Astrocyte (in vitro differentiated cells and primary cell): Measurements from ENCODE around the gene COQ10B. TPM values are rescaled to one million over a fixed set of nuclear protein-coding genes. Genes with fewer than 3 reads are reported as not detected.

Experiments used
- DNase-seq: peaks from one replicate; pipeline ENCODE4 v3.0.0-alpha.2; 2010; ENCODE audit warnings: low read depth
- FAIRE-seq: peaks from 2 replicates; lab custom pipeline; 2011; peaks lifted over from hg19 to GRCh38; lab: Jason Lieb, UNC
- H2AFZ ChIP-seq: 2 replicates; pipeline ENCODE4 v1.6.0; 2012; ENCODE audit warnings: low read depth, low read length, inconsistent platforms
- H3K27ac ChIP-seq: 2 replicates; pipeline ENCODE4 v1.5.1; 2011; ENCODE audit warnings: low read depth, low read length, inconsistent platforms
- H3K27me3 ChIP-seq: 2 replicates; pipeline ENCODE4 v1.6.0; 2011; ENCODE audit warnings: low read length, inconsistent platforms; ENCODE audit not compliant: insufficient read depth
- H3K36me3 ChIP-seq: 2 replicates; pipeline ENCODE4 v1.5.1; 2011; ENCODE audit warnings: low read length, inconsistent platforms; ENCODE audit not compliant: insufficient read depth
- H3K4me1 ChIP-seq: 2 replicates; pipeline ENCODE4 v1.5.1; 2011; ENCODE audit warnings: low read length, inconsistent platforms; ENCODE audit not compliant: insufficient read depth
- H3K4me2 ChIP-seq: 2 replicates; pipeline ENCODE4 v1.6.0; 2012; ENCODE audit warnings: low read length, inconsistent platforms
- H3K4me3 ChIP-seq: 2 replicates; pipeline ENCODE4 v1.5.1; 2011; ENCODE audit warnings: low read depth, mild to moderate bottlenecking, low read length, inconsistent platforms; ENCODE audit not compliant: insufficient read depth
- H3K79me2 ChIP-seq: 2 replicates; pipeline ENCODE4 v1.6.0; 2012; ENCODE audit warnings: mild to moderate bottlenecking, low read length, inconsistent platforms; ENCODE audit not compliant: insufficient read depth
- H3K9ac ChIP-seq: 2 replicates; pipeline ENCODE4 v1.6.0; 2012; ENCODE audit warnings: mild to moderate bottlenecking, low read length, inconsistent platforms
- H3K9me3 ChIP-seq: 2 replicates; pipeline ENCODE4 v1.5.1; 2012; ENCODE audit warnings: low read depth, mild to moderate bottlenecking, low read length, inconsistent platforms; ENCODE audit not compliant: insufficient read depth
- H4K20me1 ChIP-seq: 2 replicates; pipeline ENCODE4 v1.6.0; 2012; ENCODE audit warnings: low read length, inconsistent platforms; ENCODE audit not compliant: insufficient read depth
- H3K27ac Mint-ChIP-seq: one replicate; pipeline ENCODE4 v1.8.0; 2021; ENCODE audit warnings: mild to moderate bottlenecking, mixed read lengths; ENCODE audit not compliant: unreplicated experiment
- H3K27me3 Mint-ChIP-seq: one replicate; pipeline ENCODE4 v1.8.0; 2021; ENCODE audit warnings: low read depth, mixed read lengths; ENCODE audit not compliant: unreplicated experiment
- H3K36me3 Mint-ChIP-seq: one replicate; pipeline ENCODE4 v1.8.0; 2021; ENCODE audit warnings: low read depth, mixed read lengths; ENCODE audit not compliant: unreplicated experiment
- H3K4me1 Mint-ChIP-seq: one replicate; pipeline ENCODE4 v1.8.0; 2021; ENCODE audit warnings: low read depth, mixed read lengths; ENCODE audit not compliant: unreplicated experiment
- H3K4me3 Mint-ChIP-seq: one replicate; pipeline ENCODE4 v1.8.0; 2021; ENCODE audit warnings: mild to moderate bottlenecking, moderate library complexity, mixed read lengths; ENCODE audit not compliant: unreplicated experiment
- H3K9me3 Mint-ChIP-seq: one replicate; pipeline ENCODE4 v1.8.0; 2021; ENCODE audit warnings: mild to moderate bottlenecking, mixed read lengths; ENCODE audit not compliant: unreplicated experiment
- CTCF ChIP-seq: IDR thresholded peaks from 2 replicates; pipeline ENCODE4 v1.5.1; 2011; ENCODE audit warnings: low read depth, mild to moderate bottlenecking, inconsistent platforms, low read length, moderate library complexity; ENCODE audit not compliant: insufficient read depth
- EZH2 ChIP-seq: IDR thresholded peaks from 2 replicates; pipeline ENCODE4 v1.6.1; 2012; ENCODE audit warnings: mild to moderate bottlenecking, low read length, inconsistent platforms; ENCODE audit not compliant: insufficient read depth
- total RNA-seq: library from RNA; stranded (reverse); gene quantifications from 2 replicates; pipeline ENCODE4 v1.2.1, GENCODE V29; 2021

The COQ10B gene
- total RNA-seq, 1 donor from 2014 or later, result 46.0 TPM

GRCh38 chr2:197504512-197504911 lies 51.2 kb downstream of the COQ10B start:
- peaks cover 16% of the 10 kb centered on the region for H4K20me1 ChIP-seq
- no peaks in the 10 kb centered on the region for H3K9me3 ChIP-seq
- no peak overlapping the region for H3K9ac ChIP-seq
- FAIRE-seq (no peak), DNase-seq (no peak)
- Mint-ChIP-seq H3K27me3 (no peaks in the 10 kb centered on the region), H3K4me3 (no peak overlapping the region), H3K9me3 (no peaks in the 10 kb centered on the region), H3K27ac (no peak overlapping the region), H3K4me1 (peaks cover 7% of the 10 kb centered on the region), H3K36me3 (peaks cover 5% of the 10 kb centered on the region)
- H3K4me2 ChIP-seq, result no peak overlapping the region
- H3K79me2 ChIP-seq, result peaks cover 39% of the 10 kb centered on the region
- TF ChIP-seq CTCF, result no peak
- H3K27ac ChIP-seq, result no peak overlapping the region
- peaks cover 19% of the 10 kb centered on the region for H3K36me3 ChIP-seq
- no peak overlapping the region for H2AFZ ChIP-seq
- H3K4me3 ChIP-seq, result no peak overlapping the region
- H3K27me3 ChIP-seq, result no peaks in the 10 kb centered on the region
- H3K4me1 ChIP-seq, result peaks cover 5% of the 10 kb centered on the region

DNA sequence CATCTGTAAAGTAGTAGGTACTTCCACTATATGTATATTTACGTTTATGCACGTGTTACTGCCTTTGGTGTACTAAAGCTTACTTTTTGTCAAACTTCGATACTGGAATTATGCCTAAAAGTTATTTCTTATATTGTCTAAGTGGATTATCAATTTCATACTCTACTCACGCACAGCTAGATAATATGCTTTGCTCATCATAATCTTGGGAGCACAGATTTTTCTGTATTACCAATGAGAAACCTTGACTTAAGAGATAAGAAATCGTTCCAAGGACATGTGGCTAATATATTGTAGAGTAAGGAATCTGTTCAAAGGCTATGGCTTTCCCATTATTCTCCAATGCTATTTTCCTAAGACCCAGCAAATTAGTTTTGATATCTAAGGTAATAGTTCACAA lies 53.3 kb downstream of the COQ10B start:
- Histone ChIP-seq H4K20me1 (peaks cover 12% of the 10 kb centered on the region), H3K36me3 (peaks cover 19% of the 10 kb centered on the region), H3K4me3 (no peak overlapping the region), H3K27ac (no peak overlapping the region), H3K9me3 (no peaks in the 10 kb centered on the region), H3K4me2 (no peak overlapping the region), H3K4me1 (peaks cover 5% of the 10 kb centered on the region), H3K9ac (no peak overlapping the region), H2AFZ (no peak overlapping the region), H3K79me2 (peaks cover 23% of the 10 kb centered on the region), H3K27me3 (no peaks in the 10 kb centered on the region)
- peaks cover 7% of the 10 kb centered on the region for H3K4me1 Mint-ChIP-seq
- FAIRE-seq, result no peak
- no peaks in the 10 kb centered on the region for H3K9me3 Mint-ChIP-seq
- no peak for TF ChIP-seq CTCF
- TF ChIP-seq EZH2, result no peak
- no peak for DNase-seq
- H3K36me3 Mint-ChIP-seq, result peaks cover 5% of the 10 kb centered on the region
- no peak overlapping the region for H3K4me3 Mint-ChIP-seq
- H3K27ac Mint-ChIP-seq, result no peak overlapping the region
- H3K27me3 Mint-ChIP-seq, result no peaks in the 10 kb centered on the region

GRCh38 chr2:197513915-197514314 lies 60.6 kb downstream of the COQ10B start:
- DNase-seq (no peak), FAIRE-seq (peak; percentile 26)
- Histone ChIP-seq H3K27ac (no peak overlapping the region), H3K9me3 (no peaks in the 10 kb centered on the region), H3K4me1 (peaks cover 8% of the 10 kb centered on the region), H3K4me2 (no peak overlapping the region), H2AFZ (no peak overlapping the region), H3K4me3 (no peak overlapping the region), H3K79me2 (peaks cover 32% of the 10 kb centered on the region), H3K27me3 (no peaks in the 10 kb centered on the region), H3K9ac (no peak overlapping the region), H3K36me3 (no peaks in the 10 kb centered on the region), H4K20me1 (peaks cover 7% of the 10 kb centered on the region)
- no peak for TF ChIP-seq EZH2
- no peaks in the 10 kb centered on the region for H3K36me3 Mint-ChIP-seq
- H3K27me3 Mint-ChIP-seq, result no peaks in the 10 kb centered on the region
- no peak overlapping the region for H3K27ac Mint-ChIP-seq
- H3K9me3 Mint-ChIP-seq, result no peaks in the 10 kb centered on the region
- H3K4me1 Mint-ChIP-seq, result peaks cover 7% of the 10 kb centered on the region
- no peak overlapping the region for H3K4me3 Mint-ChIP-seq
